Endometrium (tissue), 2 donors: Measurements from ENCODE around the gene HTT-AS.
"Not testable (repeated sequence)": the region's sequence is repeated elsewhere in the genome, so short reads cannot be mapped to it uniquely, and the experiment has no call there.

Experiments
- FAIRE-seq: peaks from 2 replicates; lab custom pipeline; 2012; peaks lifted over from hg19 to GRCh38; lab: Jason Lieb, UNC
- donor health status: control.
- donor health status: control.

Gene HTT-AS

DNA sequence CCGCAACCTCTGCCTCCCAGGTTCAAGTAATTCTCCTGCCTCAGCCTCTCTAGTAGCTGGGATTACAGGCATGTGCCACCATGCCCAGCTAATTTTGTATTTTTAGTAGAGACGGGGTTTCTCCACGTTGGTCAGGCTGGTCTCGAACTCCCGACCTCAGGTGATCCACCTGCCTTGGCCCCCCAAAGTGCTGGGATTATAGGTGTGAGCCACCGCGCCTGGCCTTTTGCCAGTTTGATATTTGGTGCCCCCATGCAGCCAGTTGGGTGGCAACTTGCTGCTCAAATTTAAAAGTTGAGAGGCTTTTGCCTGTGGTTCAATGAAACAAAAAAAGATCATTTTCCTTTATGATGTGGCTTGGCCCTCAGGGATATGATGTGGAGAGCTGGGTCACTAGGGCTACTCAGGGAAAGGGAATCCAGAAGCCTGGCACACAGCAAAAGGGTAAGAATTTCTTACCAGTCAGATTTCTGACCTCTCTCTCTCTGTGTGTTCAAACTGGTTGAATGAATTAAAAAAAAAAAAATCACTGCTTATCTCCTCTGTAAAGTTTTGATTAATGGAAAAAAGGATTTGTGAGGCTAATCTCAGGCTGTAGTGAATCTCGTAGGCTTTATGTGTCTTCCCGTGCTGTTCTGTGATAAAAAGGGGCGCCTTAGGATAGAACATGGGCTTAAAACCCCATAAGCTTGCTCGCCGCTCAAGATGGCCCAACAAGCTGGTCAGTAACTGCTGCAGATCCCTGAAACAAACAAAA lies 23.0 kb downstream of the HTT-AS start:
- not testable (repeated sequence) for FAIRE-seq

DNA sequence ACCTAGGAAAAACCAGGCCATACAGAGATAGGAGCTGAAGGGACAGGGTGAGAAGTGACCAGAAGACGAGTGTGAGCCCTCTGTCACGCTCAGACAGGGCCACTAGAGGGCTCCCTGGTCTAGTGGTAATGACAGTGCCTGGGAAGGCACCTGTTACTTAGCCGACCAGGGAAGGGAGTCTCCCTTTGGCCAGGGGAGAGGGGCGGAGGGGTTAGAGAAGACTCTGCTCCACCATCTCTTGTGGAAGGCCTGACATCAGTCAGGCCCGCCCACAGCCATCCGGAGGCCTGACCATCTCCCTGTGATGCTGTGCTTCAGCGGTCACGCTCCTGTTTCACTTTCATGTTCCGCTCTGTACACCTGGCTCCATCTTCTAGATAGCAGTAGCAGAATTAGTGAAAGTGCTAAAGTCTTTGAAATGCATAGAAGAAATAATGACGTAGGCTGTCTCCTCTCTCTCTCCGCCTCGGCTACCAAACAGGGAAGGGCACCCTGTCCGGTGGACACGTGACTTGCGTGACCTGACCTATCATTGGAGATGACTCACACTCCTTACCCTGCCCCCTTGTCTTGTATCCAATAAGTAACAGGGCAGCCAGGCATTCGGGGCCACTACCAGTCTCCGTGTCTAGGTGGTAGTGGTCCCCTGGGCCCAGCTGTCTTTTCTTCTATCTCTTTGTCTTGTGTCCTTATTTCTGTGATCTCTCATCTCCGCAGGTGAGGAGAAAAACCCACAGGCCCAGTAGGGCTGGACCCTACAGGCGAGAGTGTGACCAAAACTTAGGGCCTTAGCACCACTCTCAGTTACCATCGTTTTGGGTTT lies 26.7 kb downstream of the HTT-AS start:
- no peak for FAIRE-seq

DNA sequence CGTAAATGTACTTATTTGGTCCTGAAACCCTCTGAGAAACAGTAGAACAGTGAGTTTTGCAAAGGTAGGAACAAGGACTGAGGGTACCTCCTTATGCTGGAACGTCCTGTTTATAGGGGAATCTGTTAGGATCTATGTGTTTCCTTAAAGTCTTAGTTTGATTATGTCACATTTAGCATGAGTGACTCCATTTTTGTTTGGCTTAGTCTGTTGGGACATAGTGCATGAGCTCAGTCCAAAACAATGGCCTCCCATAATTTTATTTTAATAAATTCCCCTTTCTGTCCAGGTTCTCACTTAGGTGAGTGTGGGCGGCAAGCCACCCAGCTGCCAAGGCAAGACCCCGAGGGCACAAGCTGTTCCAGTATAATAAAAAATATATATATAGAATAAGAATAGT lies 27.7 kb downstream of the HTT-AS start:
- FAIRE-seq = no peak

DNA sequence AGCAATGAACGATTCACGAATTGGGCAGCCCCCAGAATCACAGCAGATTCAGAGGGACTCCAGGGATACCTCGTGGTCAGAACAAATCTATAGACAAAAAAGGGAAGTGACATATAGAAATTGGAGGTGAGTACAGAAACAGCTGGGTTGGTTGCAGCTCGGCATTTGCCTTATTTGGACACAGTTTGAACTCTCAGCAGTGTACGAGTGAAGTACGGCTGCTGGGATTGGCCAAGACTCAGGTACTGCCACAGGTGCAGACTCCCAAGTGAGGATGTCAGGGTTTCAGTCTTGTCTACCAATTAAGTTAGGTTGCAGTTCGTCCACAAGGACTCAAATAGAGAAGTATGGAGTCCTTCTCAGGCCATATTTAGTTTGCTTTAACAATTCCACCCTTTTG lies 28.2 kb downstream of the HTT-AS start:
- FAIRE-seq = no peak

DNA sequence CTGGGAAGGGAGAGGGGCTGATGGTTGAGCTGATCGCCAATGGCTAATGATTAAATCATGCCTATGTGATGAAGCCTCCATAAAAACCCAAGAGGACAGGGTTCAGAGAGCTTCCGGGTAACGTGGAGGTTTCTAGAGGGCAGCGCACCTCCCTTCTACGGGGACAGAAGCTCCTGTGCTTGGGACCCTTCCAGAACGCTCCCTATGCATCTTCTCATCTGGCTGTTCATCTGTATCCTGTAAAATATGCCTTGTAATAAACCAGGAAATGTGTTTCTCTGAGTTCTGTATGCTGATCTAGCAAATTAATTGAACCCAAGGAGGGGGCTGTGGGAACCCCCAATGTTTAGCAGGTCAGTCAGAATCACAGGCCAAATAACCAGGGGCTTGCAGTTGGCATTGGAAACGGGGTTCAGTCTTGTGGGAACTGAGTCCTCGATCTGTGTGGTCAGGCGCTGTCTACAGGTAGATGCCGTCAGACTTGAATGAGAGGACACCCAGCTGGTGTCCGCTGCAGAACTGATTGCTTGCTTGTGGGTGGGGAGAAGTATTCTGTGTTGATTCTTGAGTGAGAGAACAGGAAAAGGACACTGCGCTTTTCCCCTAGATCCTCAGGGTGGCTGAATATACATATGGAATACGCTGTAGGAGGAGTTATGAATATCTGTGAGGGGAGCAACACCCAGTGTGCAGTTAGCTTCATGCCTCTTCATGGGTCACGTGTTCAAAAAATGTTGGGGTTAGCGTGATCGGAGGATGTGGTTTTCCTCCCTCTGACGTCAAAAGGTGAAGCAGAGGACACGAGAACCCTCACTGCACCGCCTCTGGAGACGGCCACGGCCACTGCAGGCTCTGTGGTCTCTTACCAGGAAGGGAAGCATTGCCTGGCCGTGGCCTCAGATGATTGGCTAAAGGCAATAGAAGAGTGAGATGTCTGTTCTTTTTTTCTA lies 29.2 kb downstream of the HTT-AS start:
- no peak for FAIRE-seq

DNA sequence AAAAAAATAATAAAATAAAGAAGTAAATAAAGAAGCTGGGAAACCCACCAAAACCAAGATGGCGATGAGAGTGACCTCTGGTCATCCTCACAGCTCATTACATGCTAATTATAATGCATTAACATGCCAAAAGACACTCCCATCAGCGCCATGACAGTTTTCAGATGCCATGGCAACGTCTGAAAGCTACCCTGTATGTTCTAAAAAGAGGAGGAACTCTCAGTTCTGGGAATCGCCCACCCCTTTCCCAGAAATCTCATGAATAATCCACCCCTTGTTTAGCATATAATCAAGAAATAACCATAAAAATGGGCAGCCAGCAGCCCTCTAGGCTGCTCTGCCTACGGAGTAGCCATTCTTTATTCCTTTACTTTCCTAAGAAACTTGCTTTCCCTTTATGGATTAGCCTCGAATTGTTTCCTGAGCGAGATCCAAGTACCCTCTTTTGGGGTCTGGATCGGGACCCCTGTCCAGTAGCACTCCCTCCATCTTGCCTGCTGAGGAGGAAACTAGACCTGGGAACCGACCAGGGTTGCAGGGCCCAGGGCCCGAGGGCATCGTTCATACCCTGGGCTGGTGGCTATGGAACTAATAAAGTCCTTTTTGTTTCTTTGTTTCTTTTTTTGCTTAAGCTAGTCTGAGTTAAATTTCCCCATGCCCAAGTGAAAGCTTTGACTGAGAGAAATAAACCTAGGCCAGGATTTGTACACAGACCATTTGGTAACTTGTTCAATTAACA lies 30.9 kb downstream of the HTT-AS start:
- FAIRE-seq = no peak

DNA sequence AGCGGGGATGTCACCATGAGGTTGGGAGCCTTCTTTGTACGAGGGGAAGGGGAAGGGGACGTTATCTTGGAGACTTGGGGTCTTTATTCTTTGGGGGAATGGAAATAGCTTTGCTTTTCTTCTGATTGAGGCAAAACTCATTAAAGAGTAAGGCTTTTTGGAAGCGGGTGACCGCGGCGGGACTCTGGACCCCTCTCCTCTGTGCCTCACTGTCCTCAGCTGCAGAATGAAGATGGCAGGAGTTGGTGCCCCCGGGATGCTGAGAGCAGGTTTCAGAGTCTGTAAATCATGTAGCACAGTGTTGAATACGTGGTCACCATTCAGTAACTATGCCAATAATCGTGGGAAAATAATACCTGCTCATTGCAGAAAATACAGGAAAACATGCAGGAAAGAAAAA lies 32.1 kb downstream of the HTT-AS start:
- FAIRE-seq = no peak

DNA sequence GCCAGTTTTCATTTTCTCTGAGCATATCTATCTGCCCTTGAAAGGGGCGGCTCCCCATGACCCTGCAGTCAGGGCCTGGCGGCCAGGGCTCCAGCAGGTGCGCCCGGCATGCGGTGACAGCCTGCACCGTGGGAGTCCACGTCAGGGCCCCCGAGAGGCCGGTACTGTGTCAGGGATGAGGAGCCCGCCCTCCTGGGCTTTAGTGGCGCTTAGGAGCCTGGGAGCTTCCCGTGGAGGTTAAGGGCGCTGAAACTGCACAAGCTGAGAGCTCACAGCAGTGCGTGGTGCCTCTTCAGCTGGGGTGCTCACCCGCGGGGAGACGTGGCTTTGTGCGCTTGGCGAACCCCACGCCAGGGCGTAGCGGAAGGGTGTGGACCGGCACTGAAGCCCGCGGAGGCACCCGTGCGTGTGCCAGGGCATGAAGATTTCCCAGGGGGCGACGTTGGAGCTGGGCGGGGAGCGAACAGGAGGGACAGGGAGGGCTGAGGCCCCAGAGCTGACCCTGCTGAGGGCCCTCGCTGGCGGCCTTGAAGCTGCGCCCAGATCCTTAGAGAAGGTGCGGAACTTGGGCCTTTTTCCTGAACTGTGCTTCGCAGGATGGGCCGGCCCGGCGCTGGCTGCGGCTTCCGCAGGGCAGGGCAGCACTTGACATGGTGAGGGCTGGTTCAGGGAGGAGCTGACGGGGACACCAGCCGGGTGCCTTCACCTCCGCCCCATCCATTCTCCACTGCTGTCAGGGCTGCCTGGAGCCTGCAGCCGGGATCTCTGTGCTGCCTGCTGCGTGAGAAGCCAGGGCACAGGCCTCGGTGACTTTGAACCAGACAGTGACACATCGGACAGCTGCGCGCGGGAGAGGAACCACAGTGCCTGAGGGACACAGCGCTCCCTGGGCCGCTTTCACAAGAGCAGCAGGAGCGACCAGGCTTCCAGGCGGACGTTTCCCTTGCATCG lies 32.9 kb downstream of the HTT-AS start:
- FAIRE-seq = no peak

DNA sequence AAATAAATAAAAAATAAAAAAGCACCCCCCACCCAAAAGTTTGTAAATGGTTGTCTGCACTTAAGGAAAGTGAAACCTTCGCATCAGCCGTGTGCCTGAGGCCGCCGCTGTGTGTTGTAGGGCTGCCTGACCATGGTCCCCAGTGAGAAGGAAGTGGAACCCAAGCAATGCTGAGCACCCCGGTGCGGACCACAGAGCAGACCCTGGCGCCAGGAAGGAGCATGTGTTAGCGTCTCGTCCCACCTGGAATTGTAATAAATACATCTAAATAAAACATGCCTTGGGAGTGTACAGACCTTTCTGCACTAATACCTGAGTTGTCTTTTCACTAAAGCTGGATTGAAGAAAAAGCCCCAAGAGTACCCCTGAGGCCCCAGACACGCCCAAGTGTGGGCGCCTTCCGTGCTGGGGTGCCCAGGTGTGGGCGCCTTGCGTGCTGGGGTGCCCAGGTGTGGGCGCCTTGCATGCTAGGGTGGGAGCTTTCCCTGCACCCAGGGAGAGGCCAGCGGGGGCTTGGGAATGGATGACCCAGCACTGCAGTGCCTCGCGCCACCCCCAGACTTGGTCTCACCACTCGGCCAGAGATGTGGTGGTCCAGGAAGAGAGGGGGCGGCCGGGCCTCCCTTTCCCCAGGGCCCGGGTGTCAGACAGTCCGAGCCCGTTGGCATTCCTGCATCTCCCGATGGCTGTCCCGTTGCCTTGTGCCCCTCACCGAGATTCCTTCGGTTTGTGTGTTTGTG lies 33.7 kb downstream of the HTT-AS start:
- FAIRE-seq = no peak

DNA sequence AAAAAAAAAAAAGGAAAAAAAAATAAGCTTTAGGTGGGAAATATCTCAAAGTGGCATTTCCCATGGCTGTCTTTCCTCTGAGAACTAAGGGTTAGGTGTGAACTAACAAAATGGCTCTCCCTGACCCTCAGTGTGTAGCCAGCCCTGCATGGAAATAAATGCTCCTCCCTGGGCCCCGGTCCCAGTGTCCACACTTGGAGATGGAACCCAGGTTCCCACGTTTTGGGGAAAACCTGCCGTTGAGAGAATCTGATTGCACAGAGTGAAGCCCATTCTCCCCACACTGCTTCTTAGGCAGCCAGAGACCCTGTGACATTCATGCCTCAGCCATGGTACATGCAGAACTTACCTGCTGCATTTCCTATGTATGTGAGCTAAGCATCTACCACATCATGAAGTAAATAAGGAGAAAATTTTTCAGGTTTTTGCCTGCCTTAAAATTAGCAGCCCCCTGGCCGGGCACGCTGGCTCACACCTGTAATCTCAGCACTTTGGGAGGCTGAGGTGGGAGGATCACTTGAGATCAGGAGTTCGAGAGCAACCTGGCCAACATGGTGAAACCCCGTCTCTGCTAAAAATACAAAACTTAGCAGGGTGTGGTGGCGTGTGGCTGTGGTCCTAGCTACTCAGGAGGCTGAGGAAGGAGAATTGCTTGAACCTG lies 34.5 kb downstream of the HTT-AS start:
- no peak for FAIRE-seq

DNA sequence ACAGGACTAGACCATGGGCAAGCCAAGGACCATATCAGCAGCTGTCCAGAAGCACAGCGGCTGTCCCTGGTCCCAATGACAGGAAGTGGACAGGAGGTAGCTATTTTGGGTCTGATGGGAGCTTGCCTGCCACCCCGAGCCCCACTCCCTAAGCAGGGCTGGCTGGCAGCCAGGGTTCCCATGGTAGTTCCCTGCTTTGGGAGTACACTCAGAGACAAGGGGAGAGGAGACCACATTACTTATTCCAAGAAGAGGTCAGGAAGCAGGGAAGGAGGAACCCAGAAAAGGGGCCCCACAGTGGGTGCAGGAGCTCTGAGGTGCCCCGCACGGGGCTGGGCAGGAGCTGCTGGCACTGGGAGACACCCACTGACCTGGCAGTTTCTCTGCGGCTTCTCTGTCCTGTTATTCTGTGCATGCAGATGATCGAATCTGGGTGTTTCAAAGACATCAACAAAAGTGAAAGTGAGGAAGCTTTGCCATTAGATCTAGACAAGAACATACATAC lies 36.3 kb downstream of the HTT-AS start:
- no peak for FAIRE-seq

DNA sequence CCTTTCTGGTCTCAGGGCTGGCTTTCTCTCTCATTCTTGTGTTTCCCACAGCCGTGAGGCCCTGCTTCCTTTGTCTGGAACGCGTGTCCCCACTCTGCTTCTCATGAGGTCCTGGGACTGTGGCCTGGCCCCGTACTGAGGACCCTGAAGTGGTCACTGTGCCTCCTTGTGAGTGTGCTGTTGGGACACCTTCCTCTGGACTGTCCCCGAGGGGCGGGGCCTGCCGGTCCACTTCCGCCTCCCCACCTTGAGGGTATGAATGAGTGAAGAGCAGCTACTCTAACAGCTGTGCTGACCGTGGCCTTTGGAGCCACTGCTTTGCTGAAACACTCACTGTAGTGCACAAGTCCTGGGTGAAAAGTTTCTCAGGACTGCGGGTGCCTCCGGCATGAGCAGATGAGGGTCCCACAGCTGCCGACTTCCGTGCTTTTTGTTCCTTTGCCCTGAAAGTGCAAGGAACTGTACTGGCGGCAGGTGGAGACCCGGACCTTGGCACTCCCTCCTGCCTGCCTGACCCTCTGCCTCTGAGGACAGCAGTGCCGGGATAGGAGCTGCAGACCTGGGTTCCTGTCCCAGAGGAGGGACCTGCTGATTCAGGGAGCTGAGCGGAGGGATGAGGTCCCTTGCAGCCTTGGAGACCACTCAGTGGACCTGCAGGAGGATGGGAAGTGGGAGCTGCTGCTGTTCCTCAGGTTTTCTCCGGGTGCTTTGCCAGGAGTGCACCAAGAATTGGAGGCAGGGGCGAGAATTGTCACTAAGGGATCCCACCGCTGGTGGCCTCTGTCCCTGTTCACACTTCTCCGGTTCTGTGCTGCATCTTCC lies 38.0 kb downstream of the HTT-AS start:
- no peak for FAIRE-seq

DNA sequence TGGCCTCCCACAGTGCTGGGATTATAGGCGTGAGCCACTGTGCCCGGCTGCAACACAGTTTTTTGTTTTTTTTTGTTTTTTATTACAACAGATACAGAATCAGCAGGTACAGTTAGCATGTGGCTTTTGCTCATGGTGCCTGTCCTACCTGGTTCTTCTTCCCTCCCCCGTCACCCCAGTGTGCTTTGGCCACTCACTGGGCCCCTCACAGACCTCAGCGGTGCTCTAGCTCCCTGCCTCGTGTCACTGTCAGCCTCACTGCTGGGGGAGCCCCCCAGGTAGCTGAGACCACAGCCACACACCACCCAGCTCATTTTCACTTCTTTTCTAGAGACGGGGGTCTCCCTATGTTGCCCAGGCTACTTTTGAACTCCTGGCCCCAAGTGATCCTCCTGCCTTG lies 38.7 kb downstream of the HTT-AS start:
- FAIRE-seq = no peak

DNA sequence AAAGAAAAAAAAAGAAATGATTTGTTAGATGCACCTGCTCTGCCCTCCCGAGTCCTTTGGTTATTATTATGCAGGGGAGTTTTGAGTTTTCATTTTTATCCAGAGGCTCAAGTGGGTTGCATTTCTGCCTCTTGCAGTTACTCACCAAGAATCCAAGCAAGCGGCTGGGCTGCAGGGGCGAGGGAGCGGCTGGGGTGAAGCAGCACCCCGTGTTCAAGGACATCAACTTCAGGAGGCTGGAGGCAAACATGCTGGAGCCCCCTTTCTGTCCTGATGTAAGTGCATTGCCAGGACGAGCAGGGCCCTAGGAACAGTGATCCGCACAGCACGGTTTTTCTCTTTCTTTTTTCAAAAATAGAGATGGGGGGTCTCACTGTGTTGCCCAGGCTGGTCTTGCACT lies 39.1 kb downstream of the HTT-AS start:
- no peak for FAIRE-seq

DNA sequence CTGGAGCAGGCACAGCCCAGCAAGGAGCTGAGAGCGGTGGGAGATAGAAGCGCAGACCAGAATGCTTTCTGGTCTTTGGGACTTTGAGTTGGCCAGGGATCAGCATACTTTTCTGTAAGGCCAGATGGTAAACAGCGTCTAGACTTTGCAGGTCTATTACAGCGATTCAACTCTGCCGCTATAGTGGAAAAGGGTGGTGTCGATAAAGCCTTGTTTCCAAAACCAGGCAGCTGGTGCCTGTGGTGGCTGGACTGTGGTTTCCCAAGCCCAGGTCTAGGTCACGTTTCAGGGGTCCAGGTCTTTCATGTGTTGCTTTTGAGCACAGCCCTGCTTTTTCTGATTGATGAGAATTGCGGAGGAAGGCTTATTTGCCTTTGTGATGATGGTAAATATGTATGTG lies 40.1 kb downstream of the HTT-AS start:
- no peak for FAIRE-seq

DNA sequence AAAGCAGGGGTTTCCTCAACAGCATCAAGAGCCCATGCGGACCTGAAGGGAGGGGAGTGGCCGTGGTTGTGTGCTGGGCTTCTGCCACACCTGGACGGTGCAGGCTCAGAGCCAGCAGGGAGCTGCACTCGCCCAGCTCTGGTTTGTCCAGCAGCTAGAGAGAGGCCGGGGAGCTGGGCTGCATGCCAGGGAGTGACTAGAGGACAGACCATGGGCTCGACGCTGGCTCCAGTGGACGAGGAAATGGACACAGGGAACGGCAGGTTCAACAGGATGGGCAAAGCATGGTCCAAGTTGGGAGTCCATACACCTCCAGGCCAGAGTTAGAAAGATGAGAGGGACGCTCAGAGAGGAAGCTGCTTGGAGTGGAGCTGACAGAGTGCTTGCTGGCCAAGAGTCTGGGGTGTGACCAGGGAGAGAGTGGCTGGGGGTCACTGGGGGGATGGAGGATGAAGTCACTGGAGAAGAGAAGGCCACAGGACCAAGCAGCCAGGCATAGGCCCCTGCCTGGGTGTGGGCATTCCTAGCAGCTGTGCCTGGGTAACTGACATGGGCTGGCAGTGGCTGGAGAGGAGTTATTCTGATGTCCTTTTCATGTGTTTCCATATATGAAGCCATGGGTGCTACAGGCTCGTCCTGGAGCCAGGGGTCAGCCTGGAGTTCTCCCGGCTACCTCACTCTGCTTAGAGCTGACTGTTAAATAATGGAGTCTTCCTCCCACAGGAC lies 42.8 kb downstream of the HTT-AS start:
- FAIRE-seq = no peak

DNA sequence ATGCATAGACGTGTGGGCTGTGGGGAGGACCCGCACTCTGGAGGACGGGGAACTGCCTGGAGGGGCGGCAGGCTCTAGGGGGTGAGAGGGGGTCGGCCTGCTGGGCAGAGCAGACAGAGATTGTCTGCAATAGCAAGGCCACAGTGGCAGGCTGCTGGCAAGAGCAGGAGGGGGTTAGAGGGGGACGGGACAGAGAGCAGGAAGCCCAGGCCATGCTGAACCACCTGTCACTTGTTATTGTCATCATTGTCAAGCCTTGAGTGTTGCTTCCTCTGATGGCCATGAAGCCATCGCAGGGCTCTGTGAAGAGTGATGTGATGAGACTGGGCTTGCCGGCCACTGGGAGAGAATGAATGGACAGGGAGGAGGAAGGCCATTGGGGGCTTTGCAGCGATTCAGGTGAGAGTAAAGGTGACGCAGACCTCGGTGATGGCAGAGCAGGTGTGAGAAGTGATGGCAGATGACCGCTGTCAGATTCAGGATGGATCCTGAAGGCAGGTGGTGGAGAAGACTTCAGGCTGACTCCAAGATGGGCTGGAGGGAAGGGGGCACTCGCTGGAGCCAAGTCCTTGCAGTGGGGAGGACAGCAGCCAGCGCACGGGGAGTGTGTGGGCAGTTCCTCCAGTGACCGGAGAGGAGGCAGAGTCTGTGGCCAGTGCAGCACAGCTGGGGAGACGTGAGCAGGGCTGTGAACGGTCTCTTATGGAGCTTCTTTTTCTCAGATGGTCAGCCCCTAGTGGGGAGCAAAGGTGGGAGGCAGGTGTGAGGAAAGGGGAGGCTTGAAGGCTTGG lies 43.6 kb downstream of the HTT-AS start:
- no peak for FAIRE-seq
